Stimulated activated CD8-positive, alpha-beta memory T cell treated with anti-CD3 and anti-CD28 coated beads, Interleukin-12 subunit alpha, Interleukin-12 subunit beta, amount 100 ng/mL, for 1 hour (primary cell): ENCODE data around the gene RPH3AL.
"Not testable (repeated sequence)": the region's sequence is repeated elsewhere in the genome, so short reads cannot be mapped to it uniquely, and the experiment has no call there.

ENCODE experiments used
- DNase-seq: peaks from one replicate; pipeline ENCODE4 v3.0.0-alpha.2; 2020; ENCODE audit warnings: low read depth

The RPH3AL gene

DNA sequence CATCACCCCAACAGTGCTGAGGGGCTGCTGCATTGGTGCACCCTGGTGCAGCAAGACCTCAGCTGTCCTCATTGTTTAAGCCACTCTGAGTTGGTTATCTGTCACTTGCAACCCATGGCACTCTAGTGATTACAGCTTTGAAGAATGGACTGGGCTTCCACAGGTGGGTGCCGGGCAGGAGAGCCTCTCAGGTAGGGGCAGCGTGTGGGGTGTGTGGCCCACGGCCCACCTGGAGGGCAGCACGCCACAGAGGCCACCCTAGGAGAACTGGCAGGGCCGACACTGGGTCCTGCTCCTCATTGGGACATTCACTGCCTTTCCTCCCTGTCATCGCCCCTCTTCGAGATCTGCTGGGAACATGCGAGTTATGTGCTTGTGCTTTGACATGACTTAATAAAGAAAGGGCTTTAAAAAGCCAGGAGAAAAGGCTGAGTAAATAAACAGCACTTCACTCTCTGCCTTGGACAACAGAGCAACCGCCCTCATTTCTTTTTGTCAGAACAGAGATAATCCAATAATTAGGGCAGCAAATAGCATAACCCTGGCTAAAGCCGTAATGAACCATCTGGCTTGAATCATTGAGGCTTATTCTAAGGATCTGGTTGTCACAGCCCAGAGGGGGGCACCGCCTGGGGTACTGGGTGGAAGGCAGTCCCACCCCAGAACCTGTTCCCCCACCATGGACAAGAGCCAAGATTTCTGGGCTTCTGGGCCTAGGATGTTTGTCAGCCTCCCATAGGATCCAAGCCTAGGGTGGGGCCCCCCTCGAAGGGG lies 174.1 kb downstream of the RPH3AL start:
- DNase-seq, result no peak

DNA sequence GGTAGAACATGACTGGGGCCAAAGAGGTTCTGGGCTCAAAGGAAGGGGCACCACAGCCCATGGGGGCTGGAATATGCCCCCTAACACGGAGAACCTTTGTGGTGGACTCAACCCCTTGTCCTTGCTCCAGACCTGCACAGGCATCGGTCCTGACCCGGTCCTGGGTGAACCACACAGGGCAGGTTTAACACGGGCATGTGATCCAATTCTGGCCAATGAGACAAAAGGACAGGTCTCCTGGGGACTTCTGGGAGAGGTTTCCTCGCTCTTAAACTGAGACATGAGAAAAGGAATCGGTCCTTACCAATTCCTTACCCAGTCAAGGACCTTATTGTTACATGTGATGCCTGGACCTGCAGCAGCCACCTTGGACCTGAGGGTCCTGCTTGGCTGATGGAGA lies 174.8 kb downstream of the RPH3AL start:
- no peak for DNase-seq

DNA sequence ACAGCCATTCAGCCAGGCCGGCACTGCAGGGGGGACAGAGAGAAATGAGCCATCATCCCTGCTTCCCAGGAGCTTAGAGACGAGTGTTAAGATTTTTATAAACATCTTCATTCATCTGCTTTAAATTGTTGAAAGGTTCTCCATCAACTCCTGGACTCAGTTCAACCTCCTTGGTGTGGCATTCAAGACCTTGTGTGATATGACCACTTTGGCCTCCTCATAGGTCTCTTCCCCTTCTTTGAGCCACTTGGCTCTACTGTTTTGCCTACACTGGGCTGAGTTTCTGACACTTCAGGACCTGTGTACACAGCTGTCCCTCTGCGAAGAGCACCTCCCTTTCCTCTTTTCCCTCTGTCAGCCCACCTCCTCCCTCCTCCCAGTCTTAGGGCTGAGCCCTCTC lies 175.5 kb downstream of the RPH3AL start:
- DNase-seq, result no peak

DNA sequence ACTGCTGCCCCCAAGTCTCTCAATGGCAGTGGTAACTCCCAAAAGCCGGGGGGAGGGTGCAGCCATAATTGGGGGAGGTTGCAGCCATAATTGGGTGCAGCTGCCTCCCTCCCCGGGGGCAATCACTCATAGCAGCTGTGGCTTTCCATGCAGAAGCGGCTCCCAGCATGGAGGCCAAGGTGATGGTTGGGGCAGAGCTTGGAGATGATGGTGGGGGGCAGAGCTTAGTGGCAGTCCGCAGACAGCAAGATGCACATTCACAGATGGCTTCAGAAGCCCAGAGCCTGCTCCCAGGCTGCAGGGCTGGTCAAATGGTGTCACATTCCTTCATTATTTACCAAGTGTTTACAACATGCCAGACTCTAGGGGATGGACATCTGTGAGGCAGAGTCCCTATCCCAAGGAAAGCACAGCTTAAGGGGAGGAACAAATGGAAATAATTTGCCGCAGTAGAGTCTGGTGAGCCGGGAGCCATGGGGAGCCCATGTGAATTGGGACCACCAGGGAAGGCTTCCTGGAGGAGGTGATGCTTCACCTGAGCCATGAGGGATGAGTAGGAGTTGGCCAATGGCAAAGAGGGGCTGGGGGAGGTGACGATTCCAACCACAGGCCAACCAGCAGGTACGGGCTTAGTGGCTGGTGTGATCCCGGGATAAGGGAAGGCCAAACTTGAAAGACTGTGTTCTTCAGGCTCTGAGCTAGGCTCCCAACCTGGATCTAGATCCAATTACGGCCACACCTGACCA lies 179.3 kb downstream of the RPH3AL start:
- no peak for DNase-seq

DNA sequence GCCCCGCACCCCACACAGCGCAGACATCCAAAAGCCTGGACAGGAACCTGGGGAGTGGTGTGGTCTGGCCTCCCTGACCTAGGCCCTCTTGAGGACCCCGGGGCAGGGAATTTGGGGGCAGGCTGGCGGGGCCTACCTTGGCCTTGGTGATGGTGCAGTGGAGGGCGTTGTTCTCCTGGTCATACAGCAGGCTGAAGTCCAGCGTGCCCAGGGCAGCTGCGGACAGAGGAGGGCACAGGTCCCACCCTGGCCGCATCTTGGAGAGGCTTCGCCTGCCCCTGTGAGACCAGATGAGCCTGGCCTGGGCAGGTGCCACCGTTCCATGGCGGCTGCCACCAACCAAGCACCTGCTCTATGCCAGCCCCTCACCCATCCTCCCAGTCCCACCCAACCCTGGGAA lies 180.2 kb downstream of the RPH3AL start:
- no peak for DNase-seq

DNA sequence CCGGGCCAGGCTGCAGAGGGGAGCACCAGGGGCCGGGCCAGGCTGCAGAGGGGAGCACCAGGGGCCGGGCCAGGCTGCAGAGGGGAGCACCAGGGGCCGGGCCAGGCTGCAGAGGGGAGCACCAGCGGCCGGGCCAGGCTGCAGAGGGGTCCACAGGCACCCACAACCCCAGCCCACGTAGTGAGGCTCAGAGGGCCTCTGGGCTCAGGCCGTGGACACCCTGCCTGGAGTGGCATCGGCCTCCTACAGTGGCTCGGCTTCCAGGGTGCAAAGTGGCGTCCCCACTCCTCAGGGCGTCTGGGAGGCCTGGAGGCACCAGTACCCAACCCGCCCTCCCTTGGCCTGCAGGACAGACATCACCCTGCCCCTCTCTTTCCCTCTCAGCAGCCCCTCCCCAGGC lies 180.7 kb downstream of the RPH3AL start:
- no peak for DNase-seq

DNA sequence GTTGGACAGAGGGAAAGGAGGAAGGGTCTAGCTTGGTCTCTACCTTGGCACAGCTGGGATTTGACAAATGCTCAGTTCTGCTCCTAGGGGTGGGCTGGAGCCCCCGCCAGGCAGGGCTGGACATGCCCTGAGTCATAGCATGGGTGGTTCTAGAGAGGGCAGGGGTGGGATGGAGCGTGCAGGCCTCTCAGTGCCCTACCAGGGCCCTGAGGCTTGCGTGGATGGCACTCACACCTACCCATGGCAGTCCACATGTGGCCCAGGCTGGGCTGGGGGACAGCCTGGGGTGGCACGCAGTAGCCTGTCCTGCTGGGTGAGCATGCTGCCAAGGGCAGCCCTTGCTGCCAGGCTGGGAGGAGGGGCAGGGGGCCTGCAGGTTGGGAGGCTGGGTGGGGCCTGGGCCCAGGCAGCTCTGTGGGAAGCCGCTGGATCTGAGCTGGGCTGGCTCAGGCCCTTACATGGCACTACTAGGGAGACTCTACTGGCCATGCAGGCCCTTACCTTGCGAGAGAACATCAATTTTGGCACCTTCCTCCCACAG lies 182.4 kb downstream of the RPH3AL start:
- DNase-seq, result no peak

DNA sequence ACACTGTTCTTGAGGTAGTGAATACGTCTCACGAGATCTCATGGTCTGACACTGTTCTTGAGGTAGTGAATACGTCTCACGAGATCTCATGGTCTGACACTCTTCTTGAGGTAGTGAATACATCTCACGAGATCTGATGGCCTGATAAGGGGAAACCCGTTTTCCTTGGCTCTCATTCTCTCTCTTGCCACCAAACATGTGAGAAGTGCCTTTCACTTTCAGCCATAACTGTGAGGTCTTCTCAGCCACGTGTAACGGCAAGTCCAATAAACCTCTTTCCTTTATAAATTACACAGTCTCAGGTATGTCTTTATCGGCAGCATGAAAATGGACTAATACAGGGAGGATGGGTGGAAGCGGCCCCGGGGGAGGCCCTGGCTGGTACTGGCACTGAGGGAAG lies 184.0 kb downstream of the RPH3AL start:
- not testable (repeated sequence) for DNase-seq

DNA sequence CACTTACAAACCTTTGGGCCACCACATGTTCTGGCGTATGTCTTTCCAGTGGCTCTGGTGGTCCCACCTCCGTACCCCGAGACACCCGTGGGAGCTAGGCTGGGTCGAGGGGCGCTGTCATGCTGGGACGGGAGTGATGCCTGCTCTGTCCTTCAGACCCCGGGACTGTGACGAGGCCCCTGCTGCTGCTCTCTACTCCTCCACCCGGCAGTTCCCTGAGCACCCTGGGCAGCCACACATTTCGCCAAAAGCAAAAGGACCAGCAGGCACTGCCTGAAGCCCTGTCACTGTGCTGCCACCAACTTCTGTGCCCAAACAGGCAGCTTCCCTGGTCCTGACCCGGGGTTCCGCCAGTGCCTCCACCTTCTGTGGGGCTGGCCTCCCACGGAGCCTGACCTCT lies 186.7 kb downstream of the RPH3AL start:
- DNase-seq, result no peak

DNA sequence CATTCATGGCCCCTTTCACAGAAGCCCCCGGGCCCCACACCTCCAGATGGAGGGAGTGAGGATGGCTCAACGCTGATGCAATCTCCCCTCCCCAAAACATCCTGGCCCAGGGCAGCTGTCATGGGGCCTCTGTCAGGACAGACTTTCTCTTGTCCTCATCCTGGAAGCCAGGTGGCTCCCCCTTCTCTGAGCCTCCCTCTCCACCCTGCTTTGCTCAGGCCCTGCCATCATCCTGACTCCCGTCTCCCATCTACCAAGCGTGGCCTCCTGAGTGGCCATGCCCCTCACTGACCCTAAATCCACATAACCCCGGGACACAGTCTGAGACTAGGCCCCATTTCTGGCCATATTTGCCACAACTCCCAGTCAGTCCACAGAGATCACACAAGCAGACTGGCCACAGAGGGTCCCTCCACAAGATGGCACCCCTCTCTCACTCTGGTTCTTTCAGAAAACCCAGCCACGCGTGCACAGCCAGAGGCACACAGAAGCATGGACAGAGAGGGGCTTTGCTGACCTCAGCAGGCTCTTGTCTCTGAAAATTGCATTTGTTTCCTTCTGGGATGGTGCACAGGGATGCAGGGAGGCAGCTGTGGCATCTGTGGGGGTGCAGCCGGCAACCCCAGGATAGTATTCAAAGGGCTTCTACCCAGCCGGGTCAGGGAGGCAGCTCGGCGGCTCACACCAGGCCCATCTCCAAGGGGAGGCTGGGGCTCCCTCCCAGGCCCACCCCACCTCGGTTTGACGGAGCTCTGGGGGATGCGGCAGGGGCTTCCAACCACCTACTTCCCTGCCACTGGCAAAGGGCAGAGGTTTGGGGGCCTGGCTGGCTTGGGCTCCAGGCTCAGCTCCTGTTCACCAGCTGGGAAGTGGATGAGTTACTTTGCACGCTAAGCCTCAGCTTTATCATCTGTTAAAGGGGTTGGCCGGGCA lies 188.0 kb downstream of the RPH3AL start:
- no peak for DNase-seq

DNA sequence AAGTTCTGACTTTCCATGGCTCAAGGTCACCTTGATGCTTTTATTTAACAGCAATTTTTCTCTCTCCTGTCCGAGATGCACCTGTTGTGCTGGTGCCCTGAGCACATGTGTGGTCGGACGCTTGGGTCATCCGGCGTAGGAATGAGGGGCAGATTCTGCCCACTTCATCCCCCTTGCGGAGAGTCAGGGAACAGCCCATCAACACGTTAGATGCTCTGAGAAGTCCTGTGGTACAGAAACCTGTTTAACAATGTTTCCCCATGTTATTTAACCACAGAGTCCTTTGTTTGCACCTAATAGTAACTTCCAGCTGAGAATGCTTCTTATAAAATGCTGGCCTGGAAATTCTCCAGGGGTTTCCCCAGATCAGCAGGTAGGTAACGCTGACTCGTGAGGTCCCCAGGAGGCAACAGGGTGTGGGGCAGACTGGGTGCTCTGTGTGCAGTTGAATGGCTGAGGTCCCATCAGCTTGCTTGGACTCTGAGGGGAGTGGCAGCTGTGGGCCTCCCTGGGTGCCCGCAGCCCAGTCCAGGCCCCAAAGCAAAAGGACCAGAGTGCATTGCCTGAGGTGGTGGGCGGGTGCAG lies 189.0 kb downstream of the RPH3AL start:
- no peak for DNase-seq

DNA sequence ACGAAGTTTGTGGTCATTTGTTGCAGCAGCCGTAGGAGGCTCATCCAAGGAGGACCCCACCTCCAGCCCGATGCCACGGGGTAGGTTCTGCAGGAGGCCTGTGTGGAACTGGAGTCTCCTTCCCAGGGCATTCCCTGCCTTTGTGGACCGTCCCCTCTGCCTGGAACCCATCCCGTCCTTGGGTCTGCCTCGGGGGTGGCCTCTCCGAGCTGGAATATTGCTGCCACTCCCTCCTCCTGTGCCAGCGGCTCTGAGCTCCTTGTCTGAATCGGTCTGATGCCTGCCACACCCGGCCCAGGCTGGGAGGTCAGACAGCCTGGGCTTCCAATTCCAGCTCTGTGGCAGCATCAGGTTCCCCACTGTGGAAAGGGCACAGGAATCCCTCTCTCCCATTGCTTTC lies 189.9 kb downstream of the RPH3AL start:
- no peak for DNase-seq
